Adrenal gland (tissue), 12 donors: Measurements from ENCODE around the gene CEACAM19. TPM values are rescaled to one million over a fixed set of nuclear protein-coding genes. Genes with fewer than 3 reads are reported as not detected.

Experiments used
- DNase-seq, 7 donors: peaks; one replicate each; pipeline ENCODE4 v3.0.0-alpha.2; 2019 to 2020
- H3K27ac ChIP-seq, 5 donors: fragments of 200-600 bp; sonication (generic) in 4 of 5; 1 replicate in 3 of 5; 2 replicates in 2 of 5; pipeline versions ENCODE4 v1.5.1 to v1.8.0; 2016 to 2020; ENCODE audit warnings: mild to moderate bottlenecking in 1 of 5
- H3K27me3 ChIP-seq: fragments of 200-600 bp; 2 replicates; pipeline ENCODE4 v1.8.0; 2021
- H3K36me3 ChIP-seq, 2 donors: fragments of 200-600 bp; replicated peaks in 1 of 2; 1 replicate in 1 of 2; 2 replicates in 1 of 2; pipeline versions ENCODE4 v1.5.1 to v1.8.0; 2018 to 2022
- H3K4me1 ChIP-seq, 2 donors: fragments of 200-600 bp; replicated peaks in 1 of 2; 1 replicate in 1 of 2; 2 replicates in 1 of 2; pipeline versions ENCODE4 v1.5.1 to v1.8.0; 2018 to 2021
- H3K4me3 ChIP-seq, 4 donors: fragments of 200-600 bp; sonication (generic) in 3 of 4; one replicate each; pipeline ENCODE4 v1.5.1; 2016 to 2018
- H3K9me3 ChIP-seq, 3 donors: fragments of 200-600 bp; sonication (generic) in 1 of 3; replicated peaks in 1 of 3; 1 replicate in 2 of 3; 2 replicates in 1 of 3; pipeline versions ENCODE4 v1.5.1 to v1.8.0; 2016 to 2021
- CTCF ChIP-seq, 6 experiments: fragments of 450-650 bp in 4 of 6; fragments of 200-600 bp in 2 of 6; sonication (generic) in 1 of 6; IDR thresholded peaks; 1 replicate in 5 of 6; 2 replicates in 1 of 6; pipeline versions ENCODE4 v1.5.1 to v1.8.0; 2016 to 2021; ENCODE audit warnings: antibody characterized with exemption in 6 of 6, mild to moderate bottlenecking in 2 of 6, moderate library complexity in 1 of 6
- POLR2A ChIP-seq, 2 donors: fragments of 450-650 bp; IDR thresholded peaks; one replicate each; pipeline ENCODE4 v1.6.1; 2017; ENCODE audit warnings: antibody characterized with exemption in 2 of 2, mild to moderate bottlenecking in 2 of 2, moderate library complexity in 1 of 2
- WGBS, 4 donors: extraction: QIAGEN DNeasy Blood & Tissue Kit in 2 of 4; methylation state at CpG; one replicate each; pipeline versions ENCODE4 v1.1.5 to v1.1.7; 2013 to 2017; 5-methylcytosine and 5-hydroxymethylcytosine counted together
- intact Hi-C, 2 donors: fragments of 100-400 bp; cut with DNase I; formaldehyde crosslinking; loops; one replicate each; pipeline versions ENCODE4 v1.14.1 to v1.15.0; 2022 to 2023
- polyA plus RNA-seq, 3 donors: library from polyadenylated mRNA; stranded (reverse); fragments of 200-250 nt in 2 of 3; fragments of 350-450 nt in 1 of 3; fragmentation: Illumina TruSeq in 1 of 3; extraction: RNeasy Lipid Tissue Mini Kit (QIAGEN cat#74804) in 1 of 3; gene quantifications; one replicate each; pipeline ENCODE4 v1.2.3, GENCODE V29; 2013 to 2014
- total RNA-seq, 9 donors: library from RNA; depleted of rRNA in 4 of 9; stranded (reverse); fragments of >200 nt in 4 of 9; fragments of 120-200 nt in 1 of 9; fragmentation: NEBNext Ultra II Directional in 1 of 9; extraction: Animal tissue kit (Norgen Biotek cat#: 25700) in 1 of 9; gene quantifications; one replicate each; pipeline versions ENCODE4 v1.1.0 to v1.2.4, GENCODE V29; 2013 to 2023
- donor health status: healthy with polysubstance abuse.
- donor health status: Bipolar disorder and iron deficiency.
- donor health status: DM: yes; HTN: yes; CAD: no.
- donor health status: DM: no; HTN: no; CAD: no.
- donor health status: DM: no; HTN: no; CAD: no.
- donor health status: DM: yes; HTN: yes; CAD: no.

CEACAM19 gene
- total and polyA plus RNA-seq, 12 donors, result 1.6 to 38.2 (median 3.4) TPM

- intact Hi-C loops, result no loop called here
These were observed 36.5 kb upstream of the CEACAM19 start for GRCh38 chr19:44634785-44635184.

GRCh38 chr19:44635581-44636438 is 35.5 kb upstream of the CEACAM19 start:
- no peak overlapping the region for H3K4me3 ChIP-seq
- no peak overlapping the region for H3K27ac ChIP-seq
- no peak for TF ChIP-seq POLR2A (IDR thresholded peaks at IDR 0.05)
- no peak for TF ChIP-seq CTCF (IDR thresholded peaks at IDR 0.05)
- DNase-seq, result no peak
- WGBS, 4 donors, result 70 to 93% (median 83%) methylated on average over 2 to 3 of the region's 3 CpGs
- no peaks in the 10 kb centered on the region for H3K36me3 ChIP-seq
- intact Hi-C loops, result no loop called here
- H3K9me3 ChIP-seq, result no peaks in the 10 kb centered on the region
- no peaks in the 10 kb centered on the region for H3K4me1 ChIP-seq
- no peaks in the 10 kb centered on the region for H3K27me3 ChIP-seq

More at GRCh38 chr19:44634785-44635184, 36.5 kb upstream of the CEACAM19 start:
- WGBS, 4 donors, result 95 to 100% (median 97%) methylated on average over 2 of the region's 2 CpGs
- TF ChIP-seq CTCF (IDR thresholded peaks at IDR 0.05) (no peak), POLR2A (IDR thresholded peaks at IDR 0.05) (no peak)
- DNase-seq, result no peak
- no peak overlapping the region for H3K4me3 ChIP-seq
- H3K36me3 ChIP-seq, result no peaks in the 10 kb centered on the region
- H3K27ac ChIP-seq, result no peak overlapping the region
- no peaks in the 10 kb centered on the region for H3K4me1 ChIP-seq
- no peaks in the 10 kb centered on the region for H3K27me3 ChIP-seq
- no peaks in the 10 kb centered on the region for H3K9me3 ChIP-seq

- H3K4me1 ChIP-seq, result no peaks in the 10 kb centered on the region
- WGBS, 4 donors, result 76 to 90% (median 78%) methylated on average over 10 to 11 of the region's 11 CpGs
- H3K27me3 ChIP-seq, result no peaks in the 10 kb centered on the region
- H3K9me3 ChIP-seq, result no peaks in the 10 kb centered on the region
- intact Hi-C loops, result no loop called here
- H3K4me3 ChIP-seq, result no peak overlapping the region
- DNase-seq, result no peak
- H3K27ac ChIP-seq, result no peak overlapping the region
- H3K36me3 ChIP-seq, result no peaks in the 10 kb centered on the region
- TF ChIP-seq POLR2A (IDR thresholded peaks at IDR 0.05), result no peak
- TF ChIP-seq CTCF (IDR thresholded peaks at IDR 0.05), result no peak
These were observed 34.6 kb upstream of the CEACAM19 start for GRCh38 chr19:44636439-44637389.

GRCh38 chr19:44637390-44637764 is 33.9 kb upstream of the CEACAM19 start:
- intact Hi-C loops, result no loop called here
- no peaks in the 10 kb centered on the region for H3K9me3 ChIP-seq
- H3K36me3 ChIP-seq, result no peaks in the 10 kb centered on the region
- no peak for DNase-seq
- no peak for TF ChIP-seq CTCF (IDR thresholded peaks at IDR 0.05)
- TF ChIP-seq POLR2A (IDR thresholded peaks at IDR 0.05), result no peak
- no peaks in the 10 kb centered on the region for H3K4me1 ChIP-seq
- H3K4me3 ChIP-seq, result no peak overlapping the region
- 81 to 91% (median 87%) methylated on average over 5 of the region's 5 CpGs for whole genome bisulfite sequencing, 4 donors
- no peaks in the 10 kb centered on the region for H3K27me3 ChIP-seq
- H3K27ac ChIP-seq, result no peak overlapping the region
